SK-N-SH treated with all-trans-retinoic acid at 6 μM for 48 hours (cell line): ENCODE results near the gene SPOCD1.

Experiments
- ATAC-seq: fragments of 200-7000 bp; cut with Tn5 transposase; 3 replicates; pipeline ENCODE4 v1.9.1; 2020; ENCODE audit warnings: mild to moderate bottlenecking, moderate library complexity
- ARNTL ChIP-seq: fragments of 450-650 bp; formaldehyde crosslinking; IDR thresholded peaks from 2 replicates; pipeline ENCODE4 v1.5.0; 2020; ENCODE audit warnings: low read depth, mild to moderate bottlenecking, moderate library complexity, borderline replicate concordance
- BACH2 ChIP-seq: fragments of 250-450 bp; sonication (Bioruptor Pico); IDR thresholded peaks from 2 replicates; pipeline ENCODE4 v1.9.0; 2021; ENCODE audit warnings: mild to moderate bottlenecking, borderline replicate concordance
- CREB5 ChIP-seq: fragments of 250-450 bp; sonication (Bioruptor Pico); IDR thresholded peaks from 2 replicates; pipeline ENCODE4 v1.5.1; 2020; ENCODE audit warnings: low read depth, mild to moderate bottlenecking, moderate library complexity
- CSRNP3 ChIP-seq: fragments of 250-450 bp; sonication (Bioruptor Pico); IDR thresholded peaks from 2 replicates; pipeline ENCODE4 v1.5.1; 2021; ENCODE audit warnings: mild to moderate bottlenecking, moderate library complexity
- GLIS3 ChIP-seq: fragments of 250-450 bp; sonication (Bioruptor Pico); IDR thresholded peaks from 2 replicates; pipeline ENCODE4 v1.5.0; 2020; ENCODE audit warnings: mild to moderate bottlenecking, moderate library complexity
- ISL1 ChIP-seq: fragments of 250-450 bp; sonication (Bioruptor Pico); IDR thresholded peaks from 2 replicates; pipeline ENCODE4 v2.1.2; 2022; ENCODE audit warnings: mild to moderate bottlenecking, moderate library complexity
- PATZ1 ChIP-seq: fragments of 250-450 bp; sonication (Bioruptor Pico); IDR thresholded peaks from 2 replicates; pipeline ENCODE4 v1.8.0; 2020; ENCODE audit warnings: mild to moderate bottlenecking, moderate library complexity, borderline replicate concordance
- POU6F1 ChIP-seq: fragments of 250-450 bp; sonication (Bioruptor Pico); IDR thresholded peaks from 2 replicates; pipeline ENCODE4 v1.8.0; 2021; ENCODE audit warnings: low read depth, mild to moderate bottlenecking, moderate library complexity, borderline replicate concordance
- PPARA ChIP-seq: fragments of 250-450 bp; sonication (Bioruptor Pico); IDR thresholded peaks from 2 replicates; pipeline ENCODE4 v1.5.0; 2020; ENCODE audit warnings: mild to moderate bottlenecking, borderline replicate concordance
- RARB ChIP-seq: fragments of 250-450 bp; sonication (Bioruptor Pico); IDR thresholded peaks from 2 replicates; pipeline ENCODE4 v1.8.0; 2021; ENCODE audit warnings: mild to moderate bottlenecking, moderate library complexity
- TCF4 ChIP-seq: fragments of 250-450 bp; sonication (Bioruptor Pico); IDR thresholded peaks from 2 replicates; pipeline ENCODE4 v1.8.0; 2021; ENCODE audit warnings: mild to moderate bottlenecking, moderate library complexity, borderline replicate concordance
- TOX ChIP-seq: fragments of 250-450 bp; sonication (Bioruptor Pico); IDR thresholded peaks from 2 replicates; pipeline ENCODE4 v1.8.0; 2021; ENCODE audit warnings: mild to moderate bottlenecking, moderate library complexity, borderline replicate concordance
- TSHZ2 ChIP-seq: fragments of 250-450 bp; sonication (Bioruptor Pico); IDR thresholded peaks from 2 replicates; pipeline ENCODE4 v1.5.0; 2020; ENCODE audit warnings: mild to moderate bottlenecking, moderate library complexity
- ZC3H10 ChIP-seq: fragments of 250-450 bp; sonication (Bioruptor Pico); IDR thresholded peaks from 2 replicates; pipeline ENCODE4 v1.5.1; 2021; ENCODE audit warnings: mild to moderate bottlenecking, moderate library complexity
- ZFP3 ChIP-seq: fragments of 250-450 bp; sonication (Bioruptor Pico); IDR thresholded peaks from 2 replicates; pipeline ENCODE4 v1.5.0; 2020; ENCODE audit warnings: mild to moderate bottlenecking, moderate library complexity
- ZFP30 ChIP-seq: fragments of 450-650 bp; formaldehyde crosslinking; IDR thresholded peaks from 2 replicates; pipeline ENCODE4 v1.5.0; 2022; ENCODE audit warnings: mild to moderate bottlenecking, moderate library complexity
- ZNF565 ChIP-seq: fragments of 450-650 bp; formaldehyde crosslinking; conservative IDR thresholded peaks from 2 replicates; pipeline ENCODE4 v1.5.0; 2020; ENCODE audit warnings: low read depth, mild to moderate bottlenecking, moderate library complexity
- ZNF70 ChIP-seq: fragments of 450-650 bp; formaldehyde crosslinking; IDR thresholded peaks from 2 replicates; pipeline ENCODE4 v1.5.0; 2020; ENCODE audit warnings: mild to moderate bottlenecking, moderate library complexity
- ZNF8 ChIP-seq: fragments of 450-650 bp; formaldehyde crosslinking; IDR thresholded peaks from 2 replicates; pipeline ENCODE4 v1.5.0; 2020; ENCODE audit warnings: mild to moderate bottlenecking, moderate library complexity

SPOCD1 gene

GRCh38 chr1:31744165-31744888 is 71.5 kb downstream of the SPOCD1 start:
- ATAC-seq: no peak
- TF ChIP-seq CSRNP3: no peak
- no peak for TF ChIP-seq CREB5 (CRISPR knock-in tag)
- TF ChIP-seq ZNF565 (CRISPR knock-in tag): no peak
- TF ChIP-seq BACH2 (CRISPR knock-in tag): no peak
- no peak for TF ChIP-seq ZFP3 (CRISPR knock-in tag)
- TF ChIP-seq ZNF8 (CRISPR knock-in tag): no peak
- no peak for TF ChIP-seq PPARA (CRISPR knock-in tag)
- TF ChIP-seq PATZ1: no peak
- no peak for TF ChIP-seq POU6F1 (CRISPR knock-in tag)
- no peak for TF ChIP-seq TSHZ2 (CRISPR knock-in tag)
- no peak for TF ChIP-seq ZFP30 (CRISPR knock-in tag)
- no peak for TF ChIP-seq GLIS3 (CRISPR knock-in tag)
- no peak for TF ChIP-seq ARNTL (CRISPR knock-in tag)
- TF ChIP-seq ISL1 (CRISPR knock-in tag): no peak
- no peak for TF ChIP-seq TOX (CRISPR knock-in tag)
- no peak for TF ChIP-seq ZC3H10 (CRISPR knock-in tag)

- ATAC-seq: no peak
- TF ChIP-seq TOX (CRISPR knock-in tag) (no peak), TCF4 (no peak), ZNF565 (CRISPR knock-in tag) (no peak), ZNF70 (no peak), ZC3H10 (CRISPR knock-in tag) (no peak), BACH2 (CRISPR knock-in tag) (no peak), RARB (CRISPR knock-in tag) (no peak), ZFP30 (CRISPR knock-in tag) (no peak), CSRNP3 (no peak), POU6F1 (CRISPR knock-in tag) (no peak), TSHZ2 (CRISPR knock-in tag) (no peak), CREB5 (CRISPR knock-in tag) (no peak)
Observed at GRCh38 chr1:31742462-31743212, 73.2 kb downstream of the SPOCD1 start.
